Activated naive CD4-positive, alpha-beta T cell treated with anti-CD3 and anti-CD28 coated beads, Interleukin-2, amount 50 U/mL, for 16 hours (primary cell): ENCODE results near the gene ANAPC7.
"Not testable (repeated sequence)": the region's sequence is repeated elsewhere in the genome, so short reads cannot be mapped to it uniquely, and the experiment has no call there.

Experiments used
- DNase-seq: peaks from one replicate; pipeline ENCODE4 v3.0.0-alpha.2; 2020

The ANAPC7 gene, protein sequence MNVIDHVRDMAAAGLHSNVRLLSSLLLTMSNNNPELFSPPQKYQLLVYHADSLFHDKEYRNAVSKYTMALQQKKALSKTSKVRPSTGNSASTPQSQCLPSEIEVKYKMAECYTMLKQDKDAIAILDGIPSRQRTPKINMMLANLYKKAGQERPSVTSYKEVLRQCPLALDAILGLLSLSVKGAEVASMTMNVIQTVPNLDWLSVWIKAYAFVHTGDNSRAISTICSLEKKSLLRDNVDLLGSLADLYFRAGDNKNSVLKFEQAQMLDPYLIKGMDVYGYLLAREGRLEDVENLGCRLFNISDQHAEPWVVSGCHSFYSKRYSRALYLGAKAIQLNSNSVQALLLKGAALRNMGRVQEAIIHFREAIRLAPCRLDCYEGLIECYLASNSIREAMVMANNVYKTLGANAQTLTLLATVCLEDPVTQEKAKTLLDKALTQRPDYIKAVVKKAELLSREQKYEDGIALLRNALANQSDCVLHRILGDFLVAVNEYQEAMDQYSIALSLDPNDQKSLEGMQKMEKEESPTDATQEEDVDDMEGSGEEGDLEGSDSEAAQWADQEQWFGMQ

DNA sequence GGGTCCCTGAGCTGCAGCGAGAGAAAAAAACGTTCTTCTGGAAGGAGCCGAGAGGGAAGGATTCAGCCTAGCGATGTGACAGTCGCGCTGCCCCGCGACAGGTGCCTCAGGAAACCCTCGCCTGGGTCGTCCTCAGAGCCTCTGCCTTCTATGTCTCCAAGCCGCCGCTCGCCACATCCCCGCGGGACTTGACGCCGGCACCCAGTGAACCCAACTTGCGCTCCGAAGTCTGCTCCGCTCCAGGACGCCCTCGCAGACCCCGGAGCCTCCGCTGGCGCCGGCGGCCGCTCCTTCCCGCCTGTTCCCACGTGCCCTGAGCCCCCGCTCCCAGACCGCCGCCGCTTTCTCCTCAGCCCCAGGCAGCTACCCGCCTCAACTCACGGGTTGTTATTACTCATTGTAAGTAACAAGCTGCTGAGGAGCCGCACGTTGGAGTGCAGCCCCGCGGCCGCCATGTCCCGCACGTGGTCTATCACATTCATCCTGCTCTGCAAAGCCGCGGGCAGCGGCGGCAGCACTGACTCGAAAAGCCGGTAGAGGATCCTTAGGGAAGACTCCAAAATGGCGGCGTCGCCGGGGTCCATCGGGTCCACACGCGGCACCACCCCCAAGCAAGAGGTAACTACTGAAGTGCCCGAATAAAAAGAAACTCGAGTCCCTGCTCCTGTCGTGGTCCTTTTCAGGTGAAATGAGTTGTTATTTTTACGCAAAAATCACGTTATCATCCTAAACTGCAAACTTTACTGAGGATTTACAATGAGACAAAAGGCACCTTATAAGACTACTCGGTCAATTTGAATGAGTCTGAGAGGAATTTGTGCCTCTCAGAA lies at the start of gene ANAPC7:
Gene ANAPC7, minus strand, starts transcription at position 563 of the 830 bp plus-strand sequence. Its CDS starts 81 bp downstream, at position 482.
- DNase-seq, result peak; percentile 85

GRCh38 chr12:110451263-110451662 lies 47.8 kb upstream of the ANAPC7 start:
- DNase-seq, result no peak

DNA sequence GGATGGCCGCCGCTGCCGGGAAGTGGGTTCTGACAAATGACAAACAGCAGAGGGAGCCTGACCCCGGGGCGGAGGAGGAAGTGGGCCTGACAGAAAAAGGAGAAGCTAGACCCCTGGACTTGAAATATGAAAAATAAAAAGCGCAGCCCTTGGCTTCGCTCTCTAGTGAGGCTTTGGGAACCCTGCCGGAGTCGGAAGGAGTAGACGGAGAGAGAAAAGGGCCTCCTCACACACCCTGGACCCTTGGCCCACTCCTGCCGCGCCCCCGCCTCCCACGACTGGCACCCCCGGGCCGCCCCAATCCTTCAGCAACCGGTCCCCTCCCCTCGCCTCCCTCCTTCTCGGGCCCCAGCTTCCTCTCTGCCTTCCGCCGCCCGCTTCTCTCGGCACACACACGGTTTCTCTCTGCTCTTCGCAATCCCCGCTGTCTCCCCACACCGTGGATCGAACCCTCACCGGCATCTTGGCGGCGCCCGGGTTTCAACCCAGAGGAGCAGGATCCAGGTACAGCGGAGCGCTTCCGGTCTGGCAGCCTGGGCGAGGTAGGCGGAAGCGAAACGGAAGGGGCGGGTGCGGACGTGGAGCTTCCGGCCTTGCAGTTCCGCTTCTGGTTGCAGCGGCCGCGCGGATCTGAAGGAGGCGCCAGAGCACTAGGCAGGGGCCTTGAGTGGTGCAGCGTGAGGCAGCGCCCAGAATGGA lies 46.4 kb upstream of the ANAPC7 start, which contains the start of gene ARPC3:
Gene ARPC3, minus strand, starts transcription at position 539 of the 699 bp plus-strand sequence. Its CDS starts 77 bp downstream, at position 462.
- DNase-seq, result peak; percentile 96

DNA sequence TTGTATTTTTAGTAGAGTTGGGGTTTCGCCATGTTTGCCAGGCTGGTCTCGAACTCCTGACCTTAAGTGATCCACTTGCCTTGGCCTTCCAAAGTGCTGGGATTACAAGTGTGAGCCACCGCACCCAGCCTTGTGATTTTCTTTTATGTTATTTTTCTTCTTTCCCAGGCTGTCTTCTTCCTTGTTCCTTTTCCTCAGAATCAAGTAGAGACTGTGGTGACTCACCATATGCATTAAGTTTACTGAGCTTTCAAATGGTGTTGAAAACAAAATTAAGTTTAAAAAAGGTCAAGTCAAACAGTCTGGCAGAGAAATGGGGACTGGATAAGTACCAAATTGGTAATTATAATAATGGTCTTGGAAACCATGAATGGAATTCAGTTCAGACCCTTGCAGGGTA lies 40.9 kb upstream of the ANAPC7 start:
- no peak for DNase-seq

DNA sequence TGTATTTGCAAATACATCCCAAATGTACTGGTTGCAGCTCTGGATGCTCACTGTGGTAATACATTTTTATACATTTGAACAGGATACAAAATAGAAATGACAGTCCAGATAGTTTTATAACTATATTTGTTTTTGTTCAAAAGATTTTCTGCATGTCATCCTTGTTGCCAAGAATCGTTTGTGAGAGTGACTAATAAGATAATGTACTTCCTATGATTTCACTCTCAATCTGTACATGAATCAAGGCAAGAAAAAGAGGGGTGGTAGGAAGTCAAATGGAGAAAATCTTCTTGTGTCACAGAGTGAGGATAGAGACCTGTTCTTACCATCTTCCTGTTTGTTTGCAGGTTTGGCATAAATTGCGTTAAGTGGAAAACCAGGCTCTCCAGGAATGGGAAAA lies 32.7 kb upstream of the ANAPC7 start:
- no peak for DNase-seq

GRCh38 chr12:110431957-110432587 lies 28.6 kb upstream of the ANAPC7 start:
- no peak for DNase-seq

GRCh38 chr12:110429676-110430075 lies 26.2 kb upstream of the ANAPC7 start:
- not testable (repeated sequence) for DNase-seq

DNA sequence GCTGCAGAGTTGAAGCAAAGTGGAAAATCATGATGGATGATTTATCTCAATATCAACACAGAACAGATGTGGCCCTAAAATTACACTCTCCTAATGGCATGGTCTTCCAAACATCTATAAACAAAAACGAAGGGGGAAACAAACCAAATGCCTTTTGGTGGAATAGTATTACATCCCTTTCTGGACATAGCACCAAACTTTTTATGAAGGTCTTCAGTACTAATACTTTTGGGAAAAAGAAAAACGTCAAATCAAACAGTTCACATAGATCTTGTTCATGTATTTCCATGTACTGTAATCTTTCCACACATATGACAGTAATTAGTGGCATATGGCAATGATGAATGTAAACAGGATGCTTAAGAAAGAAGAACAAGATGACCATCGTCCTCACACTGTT lies 22.9 kb upstream of the ANAPC7 start:
- DNase-seq, result no peak

GRCh38 chr12:110424237-110424636 lies 20.7 kb upstream of the ANAPC7 start:
- DNase-seq, result no peak

GRCh38 chr12:110421701-110422100 lies 18.2 kb upstream of the ANAPC7 start:
- DNase-seq, result no peak

DNA sequence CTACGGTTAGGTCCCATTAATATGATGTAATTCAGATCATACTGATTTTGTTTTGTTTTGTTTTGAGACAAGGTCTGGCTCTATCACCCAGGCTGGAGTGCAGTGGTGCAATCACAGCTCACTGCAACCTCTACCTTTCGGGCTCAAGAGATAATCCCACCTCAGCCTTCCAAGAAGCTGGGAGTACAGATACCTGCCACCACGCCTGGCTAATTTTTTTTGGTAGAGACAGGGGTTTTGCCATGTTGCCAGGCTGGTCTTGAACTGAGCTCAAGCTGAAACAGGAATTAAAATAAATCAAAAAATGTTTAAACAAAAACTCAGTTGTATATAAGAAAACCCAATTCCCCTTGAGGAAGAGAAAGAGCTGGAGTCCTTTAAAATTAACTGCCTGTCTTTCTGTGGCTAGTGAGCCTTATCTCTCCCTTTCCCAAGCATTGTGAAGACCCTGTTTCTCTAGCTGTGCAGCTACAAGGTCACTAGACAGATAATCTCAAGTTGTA lies 17.7 kb upstream of the ANAPC7 start:
- DNase-seq, result no peak

GRCh38 chr12:110420644-110421043 lies 17.1 kb upstream of the ANAPC7 start:
- not testable (repeated sequence) for DNase-seq

DNA sequence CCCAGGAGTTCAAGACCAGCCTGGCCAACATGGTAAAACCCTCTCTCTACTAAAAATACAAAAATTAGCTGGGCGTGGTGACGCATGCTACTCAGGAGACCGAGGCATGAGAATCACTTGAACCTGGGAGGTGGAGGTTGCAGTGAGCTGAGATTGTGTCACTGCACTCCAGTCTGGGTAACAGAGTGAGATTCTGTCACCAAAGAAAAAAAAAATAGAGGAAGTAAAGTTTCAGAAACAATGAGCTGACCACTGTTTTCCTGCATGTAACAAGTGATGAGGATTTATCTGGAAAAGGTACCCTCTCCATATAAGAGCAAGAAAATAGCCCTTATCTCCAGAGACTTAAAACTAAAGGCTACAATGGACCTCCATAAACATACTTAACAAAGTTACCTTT lies 13.6 kb upstream of the ANAPC7 start:
- not testable (repeated sequence) for DNase-seq

DNA sequence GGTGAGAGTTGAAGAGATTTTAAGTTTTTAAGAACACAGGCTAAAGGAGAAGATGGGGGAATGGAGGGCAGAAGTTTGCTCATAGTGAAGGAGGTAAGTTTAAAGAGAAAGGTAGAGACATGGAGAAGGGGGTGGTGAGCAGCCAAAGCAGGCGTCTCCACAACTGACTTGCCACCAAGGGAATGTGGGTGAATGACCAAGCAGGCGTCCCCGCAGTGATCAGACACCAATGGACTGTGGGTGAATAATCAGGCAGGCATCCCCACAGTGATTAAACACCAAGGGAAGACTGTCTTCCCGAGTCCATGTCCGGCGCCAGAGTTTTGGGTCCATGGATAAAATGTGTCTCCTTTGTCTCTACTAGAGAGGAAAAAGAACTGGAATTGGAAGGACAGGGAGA lies 6.6 kb upstream of the ANAPC7 start:
- DNase-seq, result not testable (repeated sequence)

DNA sequence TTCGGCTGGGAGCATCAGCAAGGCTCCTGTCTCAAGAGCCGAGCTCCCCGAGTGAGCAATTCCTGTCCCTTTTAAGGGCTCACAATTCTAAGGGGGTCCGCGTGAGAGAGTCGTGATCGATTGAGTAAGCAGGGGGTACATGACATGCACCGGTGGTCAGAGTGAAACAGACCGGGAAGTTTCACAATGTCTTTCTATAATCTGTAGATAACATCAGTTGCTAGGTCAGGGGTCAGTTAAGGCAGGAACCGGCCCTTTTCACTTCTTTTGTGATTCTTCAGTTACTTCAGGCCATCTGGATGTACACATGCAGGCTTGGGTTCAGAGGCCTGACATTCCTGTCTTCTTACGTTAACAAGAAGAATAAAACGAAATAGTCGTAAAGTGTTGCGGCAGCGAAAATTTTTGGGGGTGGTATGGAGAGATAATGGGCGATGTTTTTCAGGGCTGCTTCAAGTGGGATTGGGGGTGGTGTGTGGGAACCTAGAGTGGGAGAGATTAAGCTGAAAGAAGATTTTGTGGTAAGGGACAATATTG lies 1.7 kb upstream of the ANAPC7 start:
- not testable (repeated sequence) for DNase-seq

- DNase-seq, result peak; percentile 80
These were observed 621 bp upstream of the ANAPC7 start for GRCh38 chr12:110403976-110404682.

DNA sequence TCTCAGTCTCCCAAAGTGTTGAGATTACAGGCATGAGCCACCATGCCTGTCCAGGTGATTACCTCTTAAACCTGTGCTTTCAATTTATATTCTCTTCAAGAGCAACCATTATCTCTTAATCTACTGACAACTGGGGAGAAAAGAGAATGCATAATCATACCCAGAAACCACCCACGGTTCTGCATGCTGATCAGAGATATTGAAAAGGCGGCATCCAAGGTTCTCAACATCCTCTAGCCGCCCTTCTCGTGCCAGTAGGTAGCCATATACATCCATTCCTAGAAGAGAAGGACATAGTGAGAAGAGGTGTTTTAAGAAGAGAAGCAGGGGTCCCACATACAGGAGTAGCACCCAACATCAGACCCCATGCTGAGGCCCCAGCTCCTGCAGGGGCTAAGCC lies 20.8 kb downstream of the ANAPC7 start:
- no peak for DNase-seq

GRCh38 chr12:110379631-110380030 lies 23.9 kb downstream of the ANAPC7 start:
- DNase-seq, result no peak

- no peak for DNase-seq
These were observed 24.3 kb downstream of the ANAPC7 start for GRCh38 chr12:110379197-110379596.

DNA sequence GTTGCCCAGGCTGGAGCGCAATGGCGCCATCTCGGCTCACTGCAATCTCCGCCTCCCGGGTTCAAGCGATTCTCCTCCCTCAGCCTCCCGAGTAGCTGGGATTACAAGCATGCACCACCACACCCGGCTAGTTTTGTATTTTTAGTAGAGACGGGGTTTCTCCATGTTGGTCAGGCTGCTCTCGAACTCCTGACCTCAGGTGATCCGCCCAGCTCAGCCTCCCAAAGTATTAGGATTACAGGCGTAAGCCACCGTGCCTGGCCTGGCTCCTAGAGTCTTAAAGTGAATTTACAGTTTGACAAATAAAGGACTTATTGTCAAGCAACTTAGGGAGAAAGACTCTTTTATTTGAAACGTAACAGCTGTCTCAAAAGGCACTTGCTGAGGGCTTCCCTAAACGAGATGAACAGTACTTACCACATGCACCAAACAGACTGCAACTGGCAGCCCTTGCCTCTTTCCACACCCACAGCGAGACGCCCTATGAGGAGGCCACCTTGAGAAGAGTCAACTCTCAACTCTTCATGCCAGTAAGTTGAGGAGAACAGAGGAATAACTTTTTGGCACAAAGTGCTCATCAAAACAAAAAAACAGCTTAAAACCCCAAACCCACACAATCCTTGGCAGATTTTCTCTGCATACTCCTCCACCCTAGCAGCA lies 25.2 kb downstream of the ANAPC7 start:
- not testable (repeated sequence) for DNase-seq
